Fibroblast of lung (primary cell): ENCODE results near the gene SDR39U1. TPM values are rescaled to one million over a fixed set of nuclear protein-coding genes. Genes with fewer than 3 reads are reported as not detected.
A peak's percentile ranks its signal among the peaks of the same experiment; 100 is the strongest.

Source experiments
- DNase-seq, 2 donors: peaks; one replicate each; pipeline versions ENCODE4 v3.0.0 to v3.0.0-alpha.2; 2010; ENCODE audit warnings: low read depth in 2 of 2
- H2AFZ ChIP-seq: 2 replicates; pipeline ENCODE4 v1.5.1; 2012; ENCODE audit warnings: low read length, control low read depth, inconsistent platforms
- H3K27ac ChIP-seq: 2 replicates; pipeline ENCODE4 v1.5.1; 2011; ENCODE audit warnings: low read length, control low read depth; ENCODE audit not compliant: insufficient read depth
- H3K27me3 ChIP-seq: 2 replicates; pipeline ENCODE4 v1.5.1; 2011; ENCODE audit warnings: mild to moderate bottlenecking, low read length; ENCODE audit not compliant: control insufficient read depth, insufficient read depth
- H3K36me3 ChIP-seq: 2 replicates; pipeline ENCODE4 v1.5.1; 2011; ENCODE audit warnings: low read length; ENCODE audit not compliant: control insufficient read depth, insufficient read depth
- H3K4me1 ChIP-seq: 2 replicates; pipeline ENCODE4 v1.5.1; 2011; ENCODE audit warnings: low read length; ENCODE audit not compliant: control insufficient read depth, insufficient read depth; ENCODE audit errors: extremely low read depth
- H3K4me2 ChIP-seq: 2 replicates; pipeline ENCODE4 v1.5.1; 2011; ENCODE audit warnings: low read length, control low read depth; ENCODE audit not compliant: insufficient read depth; ENCODE audit errors: extremely low read depth
- H3K4me3 ChIP-seq, 4 experiments: fragments of 200-600 bp in 1 of 4; sonication (generic) in 1 of 4; replicated peaks in 1 of 4; 2 replicates each; pipeline ENCODE4 v1.5.1; 2011 to 2016; ENCODE audit warnings: low read length in 4 of 4, low read depth in 3 of 4, mild to moderate bottlenecking in 3 of 4, control low read depth in 2 of 4, inconsistent platforms in 1 of 4, mixed read lengths in 1 of 4; ENCODE audit not compliant: insufficient read depth in 1 of 4; ENCODE audit errors: control extremely low read depth in 1 of 4
- H3K79me2 ChIP-seq: 2 replicates; pipeline ENCODE4 v1.5.1; 2012; ENCODE audit warnings: mild to moderate bottlenecking, low read length, inconsistent platforms; ENCODE audit not compliant: control insufficient read depth, insufficient read depth
- H3K9ac ChIP-seq: 2 replicates; pipeline ENCODE4 v1.5.1; 2011; ENCODE audit warnings: mild to moderate bottlenecking, low read length, control low read depth; ENCODE audit not compliant: insufficient read depth
- H3K9me3 ChIP-seq: 2 replicates; pipeline ENCODE4 v1.5.1; 2012; ENCODE audit warnings: low read depth, low read length; ENCODE audit not compliant: control insufficient read depth, insufficient read depth
- H4K20me1 ChIP-seq: 2 replicates; pipeline ENCODE4 v1.5.1; 2011; ENCODE audit warnings: low read length; ENCODE audit not compliant: control insufficient read depth, insufficient read depth; ENCODE audit errors: extremely low read depth
- CTCF ChIP-seq, 2 donors: IDR thresholded peaks in 1 of 2; conservative IDR thresholded peaks in 1 of 2; 1 replicate in 1 of 2; 2 replicates in 1 of 2; pipeline ENCODE4 v1.5.1; 2011 to 2012; ENCODE audit warnings: low read length in 2 of 2, control low read depth in 1 of 2, inconsistent platforms in 1 of 2, low read depth in 1 of 2, mild to moderate bottlenecking in 1 of 2
- EZH2 ChIP-seq: IDR thresholded peaks from 2 replicates; pipeline ENCODE4 v1.5.1; 2012; ENCODE audit warnings: low read length, control low read depth, mild to moderate bottlenecking; ENCODE audit errors: missing control alignments
- polyA plus RNA-seq, 2 donors: library from polyadenylated mRNA; depleted of rRNA in 1 of 2; stranded (reverse) in 1 of 2; unstranded in 1 of 2; fragments of >200 nt; gene quantifications; 2 replicates each; pipeline ENCODE4 v1.2.1, GENCODE V29; 2011 to 2012; ENCODE audit warnings: missing spikeins in 1 of 2
- total RNA-seq: library from RNA; depleted of rRNA; stranded (reverse); fragments of >200 nt; gene quantifications from 2 replicates; pipeline ENCODE4 v1.2.1, GENCODE V29; 2014

SDR39U1 gene
- total and polyA plus RNA-seq, 2 donors (not counting 1 experiment from before 2014, with no cell fraction given): 9.9 to 24.7 TPM

- Histone ChIP-seq H3K4me1 (peaks cover 11% of the 10 kb centered on the region), H3K9me3 (no peaks in the 10 kb centered on the region), H3K79me2 (no peaks in the 10 kb centered on the region), H3K36me3 (no peaks in the 10 kb centered on the region), H3K27me3 (no peaks in the 10 kb centered on the region), H3K4me3 (peak overlapping the region in 2 of 4 experiments; percentile 64 to 71), H3K4me2 (peak overlapping the region; percentile 77), H3K9ac (no peak overlapping the region), H3K27ac (no peak overlapping the region), H2AFZ (no peak overlapping the region), H4K20me1 (no peaks in the 10 kb centered on the region)
- TF ChIP-seq CTCF (conservative IDR thresholded peaks at IDR 0.05 in 1 of 2, IDR thresholded peaks at IDR 0.05 in 1 of 2; ENCODE audit: low read depth in 1 of 2, low read length in 2 of 2) (no peak), EZH2 (no peak)
- peak in 1 of 2 donors; percentile 17 for DNase-seq
Observed at GRCh38 chr14:24399999-24400718, 42.4 kb downstream of the SDR39U1 start.

GRCh38 chr14:24399447-24399822 lies 43.1 kb downstream of the SDR39U1 start:
- Histone ChIP-seq H3K9ac (no peak overlapping the region), H3K79me2 (no peaks in the 10 kb centered on the region), H3K9me3 (no peaks in the 10 kb centered on the region), H3K36me3 (no peaks in the 10 kb centered on the region), H3K27me3 (no peaks in the 10 kb centered on the region), H3K27ac (no peak overlapping the region), H4K20me1 (no peaks in the 10 kb centered on the region), H3K4me1 (peaks cover 11% of the 10 kb centered on the region), H2AFZ (peak overlapping the region; percentile 38), H3K4me2 (peak overlapping the region; percentile 77), H3K4me3 (peak overlapping the region; percentile 51 to 71 (median 58))
- DNase-seq: no peak
- TF ChIP-seq CTCF (conservative IDR thresholded peaks at IDR 0.05 in 1 of 2, IDR thresholded peaks at IDR 0.05 in 1 of 2; ENCODE audit: low read depth in 1 of 2, low read length in 2 of 2) (no peak), EZH2 (no peak)

GRCh38 chr14:24398653-24399446 lies 43.7 kb downstream of the SDR39U1 start, which contains the start of gene NYNRIN:
NYNRIN (plus strand) TSS chr14:24399003; CDS start chr14:24399247, 244 bp downstream.
- Histone ChIP-seq H3K79me2 (no peaks in the 10 kb centered on the region), H4K20me1 (no peaks in the 10 kb centered on the region), H3K27ac (no peak within 1 kb of the TSS), H3K27me3 (no peaks in the 10 kb centered on the region), H3K4me3 (peak within 1 kb of the TSS; percentile 51 to 71 (median 58)), H3K4me2 (peak within 1 kb of the TSS; percentile 77), H3K9me3 (no peaks in the 10 kb centered on the region), H3K36me3 (no peaks in the 10 kb centered on the region), H3K9ac (peak within 1 kb of the TSS; percentile 27), H3K4me1 (peaks cover 11% of the 10 kb centered on the region), H2AFZ (peak within 1 kb of the TSS; percentile 38)
- no peak for TF ChIP-seq EZH2
- no peak for TF ChIP-seq CTCF (conservative IDR thresholded peaks at IDR 0.05 in 1 of 2, IDR thresholded peaks at IDR 0.05 in 1 of 2; ENCODE audit: low read depth in 1 of 2, low read length in 2 of 2)
- DNase-seq: peak; percentile 37 to 49
